Spinal cord (tissue), 10 donors: ENCODE data around the gene TUBB2B. TPM values are rescaled to one million over a fixed set of nuclear protein-coding genes. Genes with fewer than 3 reads are reported as not detected.

Experiments
- DNase-seq, 6 donors: peaks; one replicate each; pipeline versions ENCODE4 v3.0.0 to v3.0.0-alpha.2; 2013 to 2015; ENCODE audit warnings: low spot score in 6 of 6, low read depth in 4 of 6
- H3K27ac ChIP-seq: one replicate; pipeline ENCODE4 v1.5.1; 2013; ENCODE audit warnings: low read depth, low read length, control low read depth
- H3K27me3 ChIP-seq: one replicate; pipeline ENCODE4 v1.6.1; 2013; ENCODE audit warnings: low read length; ENCODE audit not compliant: control insufficient read depth, insufficient read depth
- H3K36me3 ChIP-seq: one replicate; pipeline ENCODE4 v1.6.1; 2013; ENCODE audit warnings: low read length; ENCODE audit not compliant: control insufficient read depth, insufficient read depth
- H3K4me1 ChIP-seq: one replicate; pipeline ENCODE4 v1.6.1; 2013; ENCODE audit warnings: low read length; ENCODE audit not compliant: control insufficient read depth, insufficient read depth
- H3K4me3 ChIP-seq: one replicate; pipeline ENCODE4 v1.5.1; 2013; ENCODE audit warnings: low read depth, low read length, control low read depth
- H3K9me3 ChIP-seq: one replicate; pipeline ENCODE4 v1.6.1; 2013; ENCODE audit warnings: low read length; ENCODE audit not compliant: control insufficient read depth, insufficient read depth
- WGBS: methylation state at CpG from one replicate; pipeline ENCODE4 v1.1.5; 2013; ENCODE audit warnings: missing lambda C conversion rate; ENCODE audit not compliant: insufficient coverage; 5-methylcytosine and 5-hydroxymethylcytosine counted together
- long read RNA-seq, 4 donors: transcript quantifications; one replicate each; lab custom pipeline, GENCODE V29; 2026
- polyA plus RNA-seq, 2 donors: library from polyadenylated mRNA; unstranded; fragments of 120-200 nt; gene quantifications; one replicate each; pipeline ENCODE4 v1.2.1, GENCODE V29; 2013; ENCODE audit not compliant: insufficient read length in 2 of 2
- total RNA-seq, 2 donors: library from RNA; depleted of rRNA in 1 of 2; stranded (reverse); fragments of 120-200 nt in 1 of 2; fragments of >200 nt in 1 of 2; gene quantifications; one replicate each; pipeline versions ENCODE4 v1.2.3 to v1.2.4, GENCODE V29; 2013 to 2014
- donor health status: healthy.

The TUBB2B gene
- total RNA-seq (100 to 1,000 TPM; 554 to 702 TPM), polyA plus RNA-seq (1,000 to 10,000 TPM; 1,520 to 1,720 TPM)
- long read RNA-seq, donor 1, transcript TUBB2B-201 (4 exons, 2,020 nt), result major isoform, 764 of 824 reads
- long read RNA-seq, donor 1, partial matches to known transcripts, result 46 of 824 reads
- long read RNA-seq, donor 1, other reads (novel, unspliced or antisense), result 11 of 824 reads
- long read RNA-seq, donor 2, transcript TUBB2B-201 (4 exons, 2,020 nt), result major isoform, 351 of 391 reads
- long read RNA-seq, donor 2, partial matches to known transcripts, result 33 of 391 reads
- long read RNA-seq, donor 2, other reads (novel, unspliced or antisense), result 6 of 391 reads
- long read RNA-seq, donor 3, transcript TUBB2B-201 (4 exons, 2,020 nt), result major isoform, 409 of 457 reads
- long read RNA-seq, donor 3, partial matches to known transcripts, result 38 of 457 reads
- long read RNA-seq, donor 3, other reads (novel, unspliced or antisense), result 7 of 457 reads
- long read RNA-seq, donor 4, partial matches to known transcripts, result 0 of 2 reads
- long read RNA-seq, donor 4, other reads (novel, unspliced or antisense), result 0 of 2 reads

DNA sequence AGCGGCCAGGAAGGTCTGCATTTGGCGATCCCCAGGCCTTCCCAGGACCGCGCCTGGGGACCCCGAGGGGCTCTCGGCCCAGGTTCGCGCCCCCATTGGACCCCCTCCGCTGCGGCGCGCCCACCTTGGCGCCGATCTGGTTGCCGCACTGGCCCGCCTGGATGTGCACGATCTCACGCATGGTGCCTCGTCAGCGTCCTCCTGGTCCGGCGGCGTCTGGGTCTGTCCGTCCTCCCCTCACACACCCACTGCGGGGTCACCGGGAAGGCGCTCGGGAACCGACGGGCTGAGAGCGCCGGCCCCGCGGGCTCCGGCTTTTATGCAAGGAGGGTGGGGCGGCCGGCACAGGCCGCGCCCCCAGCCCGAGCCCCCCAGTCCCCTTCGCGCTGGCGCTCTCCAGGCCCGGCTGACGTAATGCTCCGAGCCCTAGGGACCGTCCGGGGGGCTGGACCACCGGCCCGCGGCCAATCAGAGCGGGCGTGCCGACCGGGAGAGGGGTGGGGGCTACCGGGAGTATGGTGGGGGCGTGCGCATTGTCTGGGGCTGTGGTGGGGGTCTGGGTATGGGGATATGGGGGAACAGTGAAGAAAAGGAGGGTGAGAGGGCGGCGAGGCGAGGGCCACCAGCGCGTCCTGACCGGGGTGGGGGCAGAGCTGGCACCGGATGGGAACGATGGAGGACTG lies at the start of gene TUBB2B:
TSS of gene TUBB2B (minus strand) at position 291 of the 683 bp plus-strand sequence. CDS start at position 181, 110 bp downstream.
- H3K4me3 ChIP-seq, result peak within 1 kb of the TSS; percentile 98
- peak within 1 kb of the TSS; percentile 99 for H3K27ac ChIP-seq
- peaks cover 16% of the 10 kb centered on the region for H3K36me3 ChIP-seq
- peaks cover 40% of the 10 kb centered on the region for H3K4me1 ChIP-seq
- H3K9me3 ChIP-seq, result no peaks in the 10 kb centered on the region
- WGBS, result under 1% methylated on average over 66 of the region's 66 CpGs
- DNase-seq, result peak; percentile 81 to 99 (median 94)
- H3K27me3 ChIP-seq, result no peaks in the 10 kb centered on the region

- Histone ChIP-seq H3K9me3 (no peaks in the 10 kb centered on the region), H3K4me3 (no peak overlapping the region), H3K27ac (no peak overlapping the region), H3K36me3 (peaks cover 48% of the 10 kb centered on the region), H3K4me1 (peaks cover 21% of the 10 kb centered on the region), H3K27me3 (no peaks in the 10 kb centered on the region)
- no peak for DNase-seq
- 77% methylated on average over 12 of the region's 12 CpGs for WGBS
Observed at GRCh38 chr6:3277251-3277650, 49.8 kb upstream of the TUBB2B start.

DNA sequence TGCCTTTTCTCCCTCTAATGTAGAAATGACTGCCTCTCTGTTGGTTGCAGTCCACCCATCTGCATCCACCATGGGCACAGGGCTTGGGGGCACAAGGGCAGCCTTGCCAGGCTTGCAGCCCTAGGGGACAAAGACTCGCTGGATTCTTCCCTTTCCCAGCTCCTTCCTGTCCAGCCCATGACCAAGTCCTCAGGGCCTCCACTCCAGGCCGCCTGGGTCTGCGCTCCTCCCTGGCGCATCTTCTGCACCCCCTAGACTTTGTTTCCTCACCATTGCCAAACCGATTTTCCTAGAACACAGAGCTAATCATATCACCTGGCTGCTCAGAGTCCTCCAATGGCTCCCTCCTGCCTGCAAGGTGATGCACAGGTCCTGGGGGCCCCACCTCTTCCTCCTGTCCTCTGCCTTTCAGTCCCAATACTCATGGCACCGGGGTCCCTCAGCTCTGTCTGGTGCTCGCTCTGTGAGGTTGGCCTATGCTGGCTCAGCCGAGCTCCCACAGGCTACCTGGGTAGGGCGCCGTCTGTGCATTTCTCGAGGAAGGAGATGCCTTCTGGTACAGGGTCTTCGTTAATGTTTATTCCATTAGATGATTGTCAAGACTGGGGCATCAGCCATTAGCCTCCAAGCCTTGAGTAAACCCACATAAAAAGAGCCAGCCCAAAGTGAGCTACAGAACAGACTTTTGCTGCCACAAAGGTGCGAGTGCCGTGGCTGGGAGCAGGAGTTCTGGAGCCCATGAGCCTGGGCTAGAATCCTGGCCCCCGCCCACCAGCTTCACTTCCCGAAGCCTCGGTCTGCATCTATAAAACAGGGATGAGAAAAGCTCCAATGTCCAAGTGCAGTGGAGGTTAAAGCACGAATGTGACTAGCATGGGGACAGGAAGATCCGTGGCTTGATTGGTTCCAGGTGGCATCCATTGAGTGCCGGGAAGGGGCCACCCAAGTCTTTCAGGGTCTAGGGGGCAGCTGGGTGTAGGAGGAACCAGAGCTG lies 49.0 kb upstream of the TUBB2B start:
- no peak for DNase-seq
- 73% methylated on average over 15 of the region's 20 CpGs for WGBS
- Histone ChIP-seq H3K9me3 (no peaks in the 10 kb centered on the region), H3K36me3 (peaks cover 55% of the 10 kb centered on the region), H3K27me3 (no peaks in the 10 kb centered on the region), H3K4me1 (peaks cover 13% of the 10 kb centered on the region), H3K27ac (no peak overlapping the region), H3K4me3 (no peak overlapping the region)

DNA sequence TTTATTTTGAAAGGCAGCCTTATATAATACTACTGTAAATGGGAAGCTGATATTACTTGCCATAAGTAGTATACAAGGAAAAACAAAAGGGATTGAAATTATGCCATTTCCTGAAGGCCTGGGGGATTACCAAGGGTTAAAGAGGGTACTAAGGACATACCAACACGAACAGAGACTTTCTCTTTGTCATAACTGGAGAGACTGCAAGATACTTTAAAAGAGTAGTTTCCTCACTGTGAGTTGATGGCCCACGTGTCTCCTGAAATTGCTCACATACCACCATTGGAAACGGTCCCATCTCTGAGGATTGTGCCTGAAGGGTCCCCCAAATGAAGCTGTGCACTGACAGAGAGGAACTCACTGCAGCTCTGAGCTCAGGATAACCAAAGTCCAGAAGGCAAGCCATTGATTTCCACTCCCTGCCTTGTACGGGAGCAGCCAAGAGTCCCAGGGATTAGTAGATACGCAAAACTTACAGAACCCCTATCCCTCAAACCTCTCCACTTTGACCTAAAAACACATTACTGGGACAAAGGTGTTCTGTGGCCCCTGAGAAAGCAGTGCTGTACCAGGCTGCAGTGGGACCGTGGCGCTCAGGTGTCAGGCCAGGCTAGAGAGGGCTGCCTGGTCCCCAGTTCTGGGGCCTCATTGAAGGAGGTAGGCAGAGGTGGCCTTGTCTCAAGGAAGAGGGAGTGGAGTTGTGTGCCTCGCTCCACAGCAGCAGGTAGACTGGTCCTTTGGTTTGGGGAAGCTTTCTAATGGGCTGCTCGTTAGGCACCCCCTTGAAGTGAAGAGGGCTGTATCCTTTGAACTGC lies 46.5 kb upstream of the TUBB2B start:
- WGBS, result 89% methylated on average over 8 of the region's 9 CpGs
- Histone ChIP-seq H3K27me3 (no peaks in the 10 kb centered on the region), H3K9me3 (no peaks in the 10 kb centered on the region)

DNA sequence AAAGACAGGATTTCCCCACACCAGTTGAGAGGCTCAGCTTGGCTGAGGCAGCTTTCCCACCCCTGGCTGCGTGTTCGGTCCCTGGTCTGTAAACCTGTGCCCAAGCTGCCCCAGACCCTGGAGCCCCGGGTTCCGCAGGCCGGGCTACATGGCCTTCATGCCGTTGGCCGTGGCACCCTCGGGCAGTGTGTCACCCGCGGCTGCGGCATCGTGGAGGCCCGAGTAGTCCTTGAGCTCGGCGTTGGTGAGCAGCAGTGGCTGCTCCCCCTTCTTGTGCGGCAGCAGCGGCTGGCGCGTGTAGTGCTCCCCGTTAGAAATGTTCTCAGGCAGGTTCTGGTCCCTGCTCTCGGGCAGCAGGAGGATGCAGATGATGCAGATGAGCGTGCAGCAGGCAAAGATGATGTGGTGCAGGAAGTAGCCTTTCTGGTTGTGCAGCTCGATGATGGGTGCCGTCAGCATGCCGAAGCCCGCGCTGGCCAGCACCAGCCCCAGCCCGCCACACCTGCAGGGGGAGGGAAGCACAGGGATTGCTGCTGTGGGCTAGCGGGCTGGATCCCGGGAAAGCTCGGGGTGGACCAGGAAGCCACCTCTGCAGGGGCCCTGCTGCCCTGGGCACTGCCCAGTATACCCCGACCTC lies 45.6 kb upstream of the TUBB2B start:
- Histone ChIP-seq H3K9me3 (no peaks in the 10 kb centered on the region), H3K27ac (no peak overlapping the region), H3K4me3 (no peak overlapping the region), H3K4me1 (peaks cover 4% of the 10 kb centered on the region), H3K36me3 (peaks cover 71% of the 10 kb centered on the region), H3K27me3 (no peaks in the 10 kb centered on the region)
- WGBS, result 91% methylated on average over 26 of the region's 32 CpGs
- DNase-seq, result no peak

More for the DNA sequence above, 46.5 kb upstream of the TUBB2B start:
- Histone ChIP-seq H3K27ac (no peak overlapping the region), H3K4me1 (peaks cover 4% of the 10 kb centered on the region), H3K36me3 (peaks cover 68% of the 10 kb centered on the region), H3K4me3 (no peak overlapping the region)
- no peak for DNase-seq

DNA sequence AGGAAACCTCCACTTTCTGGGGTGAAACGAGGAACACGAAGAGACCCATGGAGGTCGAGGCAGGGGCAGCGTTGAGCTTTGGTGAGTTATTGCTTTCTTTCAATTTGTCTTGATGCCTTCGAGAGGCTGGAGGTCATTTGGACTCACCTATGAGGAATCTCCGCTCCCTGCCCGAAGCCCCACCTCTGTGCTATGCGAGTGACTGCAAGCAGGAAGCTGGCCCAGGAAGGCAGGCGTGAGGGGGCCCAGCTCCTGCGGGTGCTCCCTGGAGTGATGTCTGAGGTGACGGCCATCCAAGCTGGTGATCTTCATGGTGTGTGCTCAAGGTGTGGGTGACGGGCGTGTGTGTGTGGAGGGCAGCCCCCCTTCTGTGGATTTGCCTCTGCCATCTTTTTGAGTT lies 44.3 kb upstream of the TUBB2B start:
- H3K4me1 ChIP-seq, result no peaks in the 10 kb centered on the region
- H3K27me3 ChIP-seq, result no peaks in the 10 kb centered on the region
- no peak for DNase-seq
- 91% methylated on average over 13 of the region's 13 CpGs for WGBS
- H3K9me3 ChIP-seq, result no peaks in the 10 kb centered on the region
- H3K4me3 ChIP-seq, result no peak overlapping the region
- H3K27ac ChIP-seq, result no peak overlapping the region
- peaks cover 63% of the 10 kb centered on the region for H3K36me3 ChIP-seq

DNA sequence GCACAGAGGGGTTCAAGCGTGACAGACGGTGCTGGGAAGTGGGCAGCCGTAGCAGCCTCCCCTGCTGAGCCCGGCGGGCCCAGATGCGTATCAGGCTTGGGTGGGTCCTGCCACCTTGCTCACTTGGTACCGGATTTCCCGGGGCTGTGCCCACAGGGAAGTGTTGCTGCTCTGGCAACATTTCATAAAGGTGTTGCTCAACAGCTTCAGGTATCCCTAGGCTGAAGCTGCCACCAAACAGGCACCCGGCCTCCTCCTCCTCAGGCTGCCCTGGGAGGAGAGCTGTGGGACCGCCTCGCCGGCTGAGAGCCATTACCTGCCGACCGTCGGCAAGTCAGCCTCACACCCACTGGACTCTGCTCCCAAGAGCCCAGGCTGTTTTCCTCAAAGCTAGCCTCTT lies 42.8 kb upstream of the TUBB2B start:
- no peaks in the 10 kb centered on the region for H3K27me3 ChIP-seq
- WGBS, result 73% methylated on average over 15 of the region's 15 CpGs
- H3K36me3 ChIP-seq, result peaks cover 65% of the 10 kb centered on the region
- no peak overlapping the region for H3K4me3 ChIP-seq
- no peaks in the 10 kb centered on the region for H3K4me1 ChIP-seq
- H3K27ac ChIP-seq, result no peak overlapping the region
- no peaks in the 10 kb centered on the region for H3K9me3 ChIP-seq
- DNase-seq, result no peak

DNA sequence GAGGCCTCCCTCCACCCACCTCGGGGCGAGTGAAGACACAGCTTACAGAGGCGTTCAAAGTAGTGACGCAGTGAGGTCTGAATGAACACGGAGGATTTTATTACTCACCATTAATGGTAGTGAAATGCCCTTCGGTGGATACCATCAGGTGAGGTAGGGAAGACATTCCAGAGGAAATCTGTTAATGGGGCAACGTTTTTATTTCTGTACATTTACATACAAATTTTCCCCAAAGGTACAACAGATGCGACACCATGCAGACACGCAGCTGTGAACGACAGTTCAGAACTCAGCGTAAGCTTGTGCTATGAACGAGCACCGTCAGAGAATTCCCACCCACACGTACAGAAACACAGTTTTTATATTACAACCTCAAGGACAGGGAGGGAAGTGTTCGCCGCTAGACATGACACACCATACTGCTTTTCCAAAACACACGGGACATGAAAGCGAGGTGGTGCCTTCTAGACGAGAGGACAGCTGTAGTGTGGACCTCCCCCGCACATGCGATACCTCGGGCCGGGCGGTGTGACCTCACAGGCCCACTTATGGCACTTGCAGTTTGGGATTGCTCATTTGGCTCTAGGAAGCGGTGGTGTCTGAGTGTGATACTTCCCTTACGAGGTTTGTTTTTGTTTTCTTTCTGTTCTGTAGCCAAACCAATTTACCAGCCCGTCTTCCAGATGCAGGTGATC lies 42.0 kb upstream of the TUBB2B start:
- 77% methylated on average over 17 of the region's 27 CpGs for WGBS
- no peaks in the 10 kb centered on the region for H3K9me3 ChIP-seq
- H3K27me3 ChIP-seq, result no peaks in the 10 kb centered on the region
- H3K36me3 ChIP-seq, result peaks cover 69% of the 10 kb centered on the region
- no peak overlapping the region for H3K4me3 ChIP-seq
- no peaks in the 10 kb centered on the region for H3K4me1 ChIP-seq
- no peak overlapping the region for H3K27ac ChIP-seq
- peak in 1 of 6 donors; percentile 93 for DNase-seq
